ENCODE results near the gene TNS3.

The TNS3 gene

GRCh38 chr7:47354831-47355541 lies 226.9 kb downstream of the TNS3 start:
- H3K27ac ChIP-seq (replicated peaks), result no peak overlapping the region
- no peak overlapping the region for H3K4me3 ChIP-seq (replicated peaks; ENCODE audit: insufficient read depth, low read length)
- H3K27me3 ChIP-seq (ENCODE audit: insufficient read depth, poor library complexity, severe bottlenecking), result no peaks in the 10 kb centered on the region
- TF ChIP-seq CTCF (IDR thresholded peaks at IDR 0.05; ENCODE audit: insufficient read depth, low read length), result no peak
- TF ChIP-seq SPI1 (IDR thresholded peaks at IDR 0.05; ENCODE audit: borderline replicate concordance, low read depth), result no peak
- TF ChIP-seq GABPA (IDR thresholded peaks at IDR 0.05; ENCODE audit: low read depth), result no peak
- no peak for TF ChIP-seq POLR2AphosphoS5 (IDR thresholded peaks at IDR 0.05; ENCODE audit: low read depth)
- TF ChIP-seq, protein P1, sequence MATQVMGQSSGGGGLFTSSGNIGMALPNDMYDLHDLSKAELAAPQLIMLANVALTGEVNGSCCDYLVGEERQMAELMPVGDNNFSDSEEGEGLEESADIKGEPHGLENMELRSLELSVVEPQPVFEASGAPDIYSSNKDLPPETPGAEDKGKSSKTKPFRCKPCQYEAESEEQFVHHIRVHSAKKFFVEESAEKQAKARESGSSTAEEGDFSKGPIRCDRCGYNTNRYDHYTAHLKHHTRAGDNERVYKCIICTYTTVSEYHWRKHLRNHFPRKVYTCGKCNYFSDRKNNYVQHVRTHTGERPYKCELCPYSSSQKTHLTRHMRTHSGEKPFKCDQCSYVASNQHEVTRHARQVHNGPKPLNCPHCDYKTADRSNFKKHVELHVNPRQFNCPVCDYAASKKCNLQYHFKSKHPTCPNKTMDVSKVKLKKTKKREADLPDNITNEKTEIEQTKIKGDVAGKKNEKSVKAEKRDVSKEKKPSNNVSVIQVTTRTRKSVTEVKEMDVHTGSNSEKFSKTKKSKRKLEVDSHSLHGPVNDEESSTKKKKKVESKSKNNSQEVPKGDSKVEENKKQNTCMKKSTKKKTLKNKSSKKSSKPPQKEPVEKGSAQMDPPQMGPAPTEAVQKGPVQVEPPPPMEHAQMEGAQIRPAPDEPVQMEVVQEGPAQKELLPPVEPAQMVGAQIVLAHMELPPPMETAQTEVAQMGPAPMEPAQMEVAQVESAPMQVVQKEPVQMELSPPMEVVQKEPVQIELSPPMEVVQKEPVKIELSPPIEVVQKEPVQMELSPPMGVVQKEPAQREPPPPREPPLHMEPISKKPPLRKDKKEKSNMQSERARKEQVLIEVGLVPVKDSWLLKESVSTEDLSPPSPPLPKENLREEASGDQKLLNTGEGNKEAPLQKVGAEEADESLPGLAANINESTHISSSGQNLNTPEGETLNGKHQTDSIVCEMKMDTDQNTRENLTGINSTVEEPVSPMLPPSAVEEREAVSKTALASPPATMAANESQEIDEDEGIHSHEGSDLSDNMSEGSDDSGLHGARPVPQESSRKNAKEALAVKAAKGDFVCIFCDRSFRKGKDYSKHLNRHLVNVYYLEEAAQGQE (IDR thresholded peaks at IDR 0.05; ENCODE audit: insufficient replicate concordance, low read depth), result no peak
- DNase-seq (ENCODE audit: low read depth in 1 of 2, low spot score in 1 of 2), result no peak

DNA sequence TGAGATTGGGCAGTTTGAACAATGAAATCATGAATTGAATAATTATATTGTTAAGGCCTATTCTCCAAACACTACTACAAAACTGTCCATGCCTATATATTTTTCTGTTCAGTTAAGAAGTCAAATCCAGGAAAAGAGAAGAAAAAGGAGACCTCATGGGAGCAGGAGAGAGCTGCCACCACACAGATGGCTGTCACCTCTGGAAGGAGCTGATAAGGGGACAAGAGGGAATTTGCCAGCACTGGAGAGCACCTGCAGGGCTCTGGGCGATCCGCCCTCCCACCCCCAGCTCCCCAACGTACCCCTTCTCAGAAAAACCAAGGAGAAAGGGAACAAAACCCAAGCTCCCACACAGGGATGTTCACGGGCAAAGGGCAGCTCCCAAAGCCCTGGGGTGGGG lies 227.8 kb downstream of the TNS3 start:
- no peak overlapping the region for H3K4me3 ChIP-seq (replicated peaks; ENCODE audit: insufficient read depth, low read length)
- H3K27me3 ChIP-seq (ENCODE audit: insufficient read depth, poor library complexity, severe bottlenecking), result no peaks in the 10 kb centered on the region
- no peak for DNase-seq (ENCODE audit: low read depth in 1 of 2, low spot score in 1 of 2)
- no peak overlapping the region for H3K27ac ChIP-seq (replicated peaks)
- TF ChIP-seq GABPA (IDR thresholded peaks at IDR 0.05; ENCODE audit: low read depth) (no peak), CTCF (IDR thresholded peaks at IDR 0.05; ENCODE audit: insufficient read depth, low read length) (no peak), SPI1 (IDR thresholded peaks at IDR 0.05; ENCODE audit: borderline replicate concordance, low read depth) (no peak), POLR2AphosphoS5 (IDR thresholded peaks at IDR 0.05; ENCODE audit: low read depth) (no peak)
- TF ChIP-seq, protein P1 (IDR thresholded peaks at IDR 0.05; ENCODE audit: insufficient replicate concordance, low read depth), result no peak

- Histone ChIP-seq H3K4me3 (replicated peaks; ENCODE audit: insufficient read depth, low read length) (no peak overlapping the region), H3K27ac (replicated peaks) (no peak overlapping the region), H3K27me3 (ENCODE audit: insufficient read depth, poor library complexity, severe bottlenecking) (no peaks in the 10 kb centered on the region)
- TF ChIP-seq CTCF (IDR thresholded peaks at IDR 0.05; ENCODE audit: insufficient read depth, low read length), result no peak
- no peak for TF ChIP-seq GABPA (IDR thresholded peaks at IDR 0.05; ENCODE audit: low read depth)
- no peak for TF ChIP-seq SPI1 (IDR thresholded peaks at IDR 0.05; ENCODE audit: borderline replicate concordance, low read depth)
- no peak for TF ChIP-seq POLR2AphosphoS5 (IDR thresholded peaks at IDR 0.05; ENCODE audit: low read depth)
- TF ChIP-seq, protein P1 (IDR thresholded peaks at IDR 0.05; ENCODE audit: insufficient replicate concordance, low read depth), result no peak
- no peak for DNase-seq (ENCODE audit: low read depth in 1 of 2, low spot score in 1 of 2)
Measured at GRCh38 chr7:47352394-47352968, 229.4 kb downstream of the TNS3 start.

Measured in HL-60 (cell line).